ENCODE measurements around the gene KBTBD12. TPM values are rescaled to one million over a fixed set of nuclear protein-coding genes. Genes with fewer than 3 reads are reported as not detected.

The KBTBD12 gene
- total and polyA plus RNA-seq, 4 donors, result 0.02 to 0.89 (median 0.08) TPM; not detected in 1

DNA sequence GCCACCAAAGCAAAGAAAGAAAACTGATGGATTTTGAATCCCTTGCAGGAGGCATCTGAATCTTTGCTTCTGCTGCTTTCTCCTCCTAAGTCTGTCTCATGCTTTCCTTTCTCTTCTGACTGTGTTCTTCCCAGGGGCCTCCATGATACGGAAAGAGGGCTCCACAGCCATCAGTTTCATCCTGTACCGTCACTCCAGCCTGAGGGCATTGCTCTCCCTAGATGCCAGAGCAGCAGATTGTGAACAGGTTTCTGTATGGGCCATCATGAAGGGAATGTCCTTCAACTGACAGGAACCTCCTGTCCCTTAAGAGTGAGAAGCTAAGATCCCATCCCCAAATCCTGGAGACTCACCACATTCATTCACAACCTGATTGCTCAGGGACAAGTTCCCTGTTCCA lies 59.2 kb downstream of the KBTBD12 start:
- H3K27me3 ChIP-seq (ENCODE audit: control insufficient read depth in 4 of 4, insufficient read depth in 4 of 4, low read length in 3 of 4), result no peaks in the 10 kb centered on the region
- no peaks in the 10 kb centered on the region for H3K36me3 ChIP-seq (ENCODE audit: control insufficient read depth in 4 of 4, insufficient read depth in 3 of 4, low read depth in 1 of 4, low read length in 3 of 4)
- H3K4me3 ChIP-seq (ENCODE audit: low read depth in 1 of 3, low read length in 3 of 3), result no peak overlapping the region
- H3K9me3 ChIP-seq (ENCODE audit: control insufficient read depth in 4 of 4, low read length in 3 of 4), result no peaks in the 10 kb centered on the region
- TF ChIP-seq, protein P1, sequence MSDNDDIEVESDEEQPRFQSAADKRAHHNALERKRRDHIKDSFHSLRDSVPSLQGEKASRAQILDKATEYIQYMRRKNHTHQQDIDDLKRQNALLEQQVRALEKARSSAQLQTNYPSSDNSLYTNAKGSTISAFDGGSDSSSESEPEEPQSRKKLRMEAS (IDR thresholded peaks at IDR 0.05), result no peak
- no peak for TF ChIP-seq NR2F2 (IDR thresholded peaks at IDR 0.05)
- TF ChIP-seq, protein P2, sequence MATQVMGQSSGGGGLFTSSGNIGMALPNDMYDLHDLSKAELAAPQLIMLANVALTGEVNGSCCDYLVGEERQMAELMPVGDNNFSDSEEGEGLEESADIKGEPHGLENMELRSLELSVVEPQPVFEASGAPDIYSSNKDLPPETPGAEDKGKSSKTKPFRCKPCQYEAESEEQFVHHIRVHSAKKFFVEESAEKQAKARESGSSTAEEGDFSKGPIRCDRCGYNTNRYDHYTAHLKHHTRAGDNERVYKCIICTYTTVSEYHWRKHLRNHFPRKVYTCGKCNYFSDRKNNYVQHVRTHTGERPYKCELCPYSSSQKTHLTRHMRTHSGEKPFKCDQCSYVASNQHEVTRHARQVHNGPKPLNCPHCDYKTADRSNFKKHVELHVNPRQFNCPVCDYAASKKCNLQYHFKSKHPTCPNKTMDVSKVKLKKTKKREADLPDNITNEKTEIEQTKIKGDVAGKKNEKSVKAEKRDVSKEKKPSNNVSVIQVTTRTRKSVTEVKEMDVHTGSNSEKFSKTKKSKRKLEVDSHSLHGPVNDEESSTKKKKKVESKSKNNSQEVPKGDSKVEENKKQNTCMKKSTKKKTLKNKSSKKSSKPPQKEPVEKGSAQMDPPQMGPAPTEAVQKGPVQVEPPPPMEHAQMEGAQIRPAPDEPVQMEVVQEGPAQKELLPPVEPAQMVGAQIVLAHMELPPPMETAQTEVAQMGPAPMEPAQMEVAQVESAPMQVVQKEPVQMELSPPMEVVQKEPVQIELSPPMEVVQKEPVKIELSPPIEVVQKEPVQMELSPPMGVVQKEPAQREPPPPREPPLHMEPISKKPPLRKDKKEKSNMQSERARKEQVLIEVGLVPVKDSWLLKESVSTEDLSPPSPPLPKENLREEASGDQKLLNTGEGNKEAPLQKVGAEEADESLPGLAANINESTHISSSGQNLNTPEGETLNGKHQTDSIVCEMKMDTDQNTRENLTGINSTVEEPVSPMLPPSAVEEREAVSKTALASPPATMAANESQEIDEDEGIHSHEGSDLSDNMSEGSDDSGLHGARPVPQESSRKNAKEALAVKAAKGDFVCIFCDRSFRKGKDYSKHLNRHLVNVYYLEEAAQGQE (IDR thresholded peaks at IDR 0.05), result no peak
- no peak for TF ChIP-seq CTCF (IDR thresholded peaks at IDR 0.05; ENCODE audit: low read depth, low read length, missing input control)
- no peak for TF ChIP-seq RXRA (IDR thresholded peaks at IDR 0.05)
- TF ChIP-seq GABPA (IDR thresholded peaks at IDR 0.05 in 1 of 2, conservative IDR thresholded peaks at IDR 0.05 in 1 of 2), result no peak
- no peak for DNase-seq (ENCODE audit: low spot score)
- H3K27ac ChIP-seq (ENCODE audit: low read depth in 1 of 2, low read length in 2 of 2), result no peak overlapping the region
- WGBS, result 97% methylated on average over 2 of the region's 2 CpGs
- H3K9ac ChIP-seq (ENCODE audit: low read depth in 1 of 2, low read length in 2 of 2), result no peak overlapping the region
- peaks cover 0 to 14% (median 6%) of the 10 kb centered on the region in 4 donors for H3K4me1 ChIP-seq (ENCODE audit: control insufficient read depth in 4 of 4, insufficient read depth in 4 of 4, low read length in 3 of 4)

DNA sequence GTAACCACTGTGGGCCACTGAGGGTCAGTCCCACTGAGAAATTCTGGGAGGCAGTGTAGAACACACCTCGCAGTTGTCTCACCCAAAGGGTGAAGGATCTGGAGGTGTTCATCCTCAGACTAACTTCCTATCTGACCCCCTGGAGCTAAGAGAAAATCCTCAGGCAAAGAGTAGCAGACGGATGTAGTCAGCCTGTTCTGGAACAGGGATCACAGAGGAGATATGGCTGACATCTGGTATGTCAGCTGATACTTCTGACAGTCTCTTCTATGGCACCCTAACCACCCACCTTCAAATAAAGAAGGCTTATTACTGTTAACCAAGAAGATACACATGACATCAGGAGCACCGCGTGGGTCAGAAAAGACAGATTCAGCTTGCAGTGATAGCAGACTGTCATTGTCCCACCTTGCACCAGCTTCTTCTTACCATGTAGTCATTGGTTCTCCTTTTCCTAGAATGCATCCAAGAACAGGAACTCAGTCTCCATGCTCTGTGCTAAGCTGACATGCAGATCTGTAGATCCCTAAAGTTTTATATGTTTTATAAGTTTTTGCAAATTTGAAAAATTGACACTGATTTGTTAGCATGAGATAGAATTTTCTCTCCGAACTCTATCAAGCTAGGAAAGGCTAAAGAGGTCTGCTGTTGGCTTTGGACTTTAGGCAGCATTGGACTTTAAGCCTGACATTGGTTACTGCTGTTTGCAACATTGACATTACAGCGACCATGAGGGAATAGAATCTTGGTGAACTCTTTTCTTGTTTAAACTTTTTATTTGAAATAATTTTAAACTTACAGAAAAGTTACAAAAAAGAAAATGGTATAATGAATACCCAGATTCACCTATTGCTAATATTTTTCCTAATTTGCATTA lies 60.4 kb downstream of the KBTBD12 start:
- Histone ChIP-seq H3K27me3 (ENCODE audit: control insufficient read depth in 4 of 4, insufficient read depth in 4 of 4, low read length in 3 of 4) (no peaks in the 10 kb centered on the region), H3K36me3 (ENCODE audit: control insufficient read depth in 4 of 4, insufficient read depth in 3 of 4, low read depth in 1 of 4, low read length in 3 of 4) (no peaks in the 10 kb centered on the region), H3K4me1 (ENCODE audit: control insufficient read depth in 4 of 4, insufficient read depth in 4 of 4, low read length in 3 of 4) (peaks cover 0 to 14% (median 6%) of the 10 kb centered on the region in 4 donors), H3K4me3 (ENCODE audit: low read depth in 1 of 3, low read length in 3 of 3) (no peak overlapping the region), H3K9me3 (ENCODE audit: control insufficient read depth in 4 of 4, low read length in 3 of 4) (no peaks in the 10 kb centered on the region), H3K9ac (ENCODE audit: low read depth in 1 of 2, low read length in 2 of 2) (no peak overlapping the region), H3K27ac (ENCODE audit: low read depth in 1 of 2, low read length in 2 of 2) (no peak overlapping the region)
- no peak for DNase-seq (ENCODE audit: low spot score)
- 65% methylated on average over 6 of the region's 6 CpGs for WGBS
- no peak for TF ChIP-seq ZBTB33 (IDR thresholded peaks at IDR 0.05)
- TF ChIP-seq JUND (IDR thresholded peaks at IDR 0.05), result no peak
- TF ChIP-seq TAF1 (conservative IDR thresholded peaks at IDR 0.05), result no peak
- no peak for TF ChIP-seq EGR1 (IDR thresholded peaks at IDR 0.05; ENCODE audit: low read depth in 2 of 2)
- TF ChIP-seq GABPA (IDR thresholded peaks at IDR 0.05 in 1 of 2, conservative IDR thresholded peaks at IDR 0.05 in 1 of 2), result no peak
- TF ChIP-seq HNF4G (IDR thresholded peaks at IDR 0.05), result peak; percentile 93
- peak; percentile 98 for TF ChIP-seq HNF4A (conservative IDR thresholded peaks at IDR 0.05)
- no peak for TF ChIP-seq FOXA1 (IDR thresholded peaks at IDR 0.05)
- peak; percentile 29 to 56 for TF ChIP-seq RAD21 (IDR thresholded peaks at IDR 0.05)
- peak; percentile 52 to 61 for TF ChIP-seq RXRA (IDR thresholded peaks at IDR 0.05)
- TF ChIP-seq, protein P2 (IDR thresholded peaks at IDR 0.05), result no peak
- TF ChIP-seq SP1 (IDR thresholded peaks at IDR 0.05), result peak; percentile 93
- TF ChIP-seq FOXA2 (IDR thresholded peaks at IDR 0.05), result no peak
- TF ChIP-seq NR2F2 (IDR thresholded peaks at IDR 0.05), result no peak
- peak; percentile 47 for TF ChIP-seq YY1 (IDR thresholded peaks at IDR 0.05)
- TF ChIP-seq, protein P3, sequence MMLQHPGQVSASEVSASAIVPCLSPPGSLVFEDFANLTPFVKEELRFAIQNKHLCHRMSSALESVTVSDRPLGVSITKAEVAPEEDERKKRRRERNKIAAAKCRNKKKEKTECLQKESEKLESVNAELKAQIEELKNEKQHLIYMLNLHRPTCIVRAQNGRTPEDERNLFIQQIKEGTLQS (IDR thresholded peaks at IDR 0.05), result no peak

Measured in liver (tissue), 9 donors.